Measurements from ENCODE around the gene IL18.

DNA sequence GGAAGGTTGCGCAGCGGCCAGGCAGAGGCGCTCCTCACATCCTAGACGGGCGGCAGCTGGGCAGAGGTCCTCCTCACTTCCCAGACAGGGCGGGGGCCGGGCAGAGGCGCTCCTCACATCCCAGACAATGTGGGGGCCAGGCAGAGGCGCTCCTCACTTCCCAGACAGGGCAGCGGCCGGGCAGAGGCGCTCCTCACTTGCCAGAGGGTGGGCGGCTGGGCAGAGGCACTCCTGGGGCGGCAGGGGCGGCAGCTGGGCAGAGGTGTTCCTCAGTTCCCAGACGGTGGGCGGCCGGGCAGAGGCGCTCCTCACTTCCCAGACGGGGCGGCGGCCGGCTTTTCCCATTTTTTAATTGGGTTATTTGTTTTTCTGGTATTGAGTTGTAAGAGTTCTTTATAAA is 42.2 kb upstream of the IL18 start:
- TF ChIP-seq CTCF (conservative IDR thresholded peaks at IDR 0.05 in 1 of 2, IDR thresholded peaks at IDR 0.05 in 1 of 2; ENCODE audit: low read depth in 1 of 2, low read length in 2 of 2) (no peak), EZH2 (IDR thresholded peaks at IDR 0.05; ENCODE audit: low read length, missing control alignments) (no peak)
